Right renal cortex interstitium (tissue), 3 donors: ENCODE results near the gene HYOU1. TPM values are rescaled to one million over a fixed set of nuclear protein-coding genes. Genes with fewer than 3 reads are reported as not detected.

ENCODE experiments used
- polyA plus RNA-seq, 3 donors: library from polyadenylated mRNA; unstranded; fragments of 120-200 nt; gene quantifications; one replicate each; pipeline ENCODE4 v1.2.1, GENCODE V29; 2013; ENCODE audit not compliant: insufficient read length in 3 of 3

Gene HYOU1
- polyA plus RNA-seq, 3 donors = 110 to 129 (median 127) TPM

Other genes starting within 250 kb of the HYOU1 start
- gene CXCR5, start 173.3 kb downstream of the HYOU1 start, polyA plus RNA-seq = not detected
- gene BCL9L, start 131.3 kb downstream of the HYOU1 start, polyA plus RNA-seq = 10 to 100 TPM; 21.3 to 23.4 (median 23.0) TPM
- 10 to 100 TPM in 1 of 3 donors, 1 to 10 TPM in 1, under 1 TPM in 1; 0.22 to 16.8 (median 7.0) TPM for gene UPK2, start 100.9 kb downstream of the HYOU1 start, polyA plus RNA-seq
- not detected for gene FOXR1, start 85.4 kb downstream of the HYOU1 start, polyA plus RNA-seq
- gene CENATAC, start 59.1 kb downstream of the HYOU1 start, polyA plus RNA-seq = 10 to 100 TPM; 16.1 to 17.8 (median 17.1) TPM
- gene RPS25, start 38.9 kb downstream of the HYOU1 start, polyA plus RNA-seq = 1,000 to 10,000 TPM; 1,153 to 1,249 (median 1,180) TPM
- gene TRAPPC4, start 38.4 kb downstream of the HYOU1 start, polyA plus RNA-seq = 100 to 1,000 TPM in 2 of 3 donors, 10 to 100 TPM in 1; 92.9 to 142 (median 100) TPM
- gene SLC37A4, start 26.3 kb downstream of the HYOU1 start, polyA plus RNA-seq = 100 to 1,000 TPM in 1 of 3 donors, 10 to 100 TPM in 2; 81.1 to 115 (median 99.9) TPM
- 10 to 100 TPM; 52.2 to 59.8 (median 54.6) TPM for gene VPS11, start 10.6 kb upstream of the HYOU1 start, polyA plus RNA-seq
- 10 to 100 TPM; 24.5 to 29.5 (median 26.8) TPM for gene HMBS, start 27.7 kb upstream of the HYOU1 start, polyA plus RNA-seq
- gene DPAGT1, start 44.6 kb upstream of the HYOU1 start, polyA plus RNA-seq = 10 to 100 TPM; 55.7 to 62.6 (median 56.9) TPM
- gene C2CD2L, start 50.1 kb upstream of the HYOU1 start, polyA plus RNA-seq = 10 to 100 TPM in 1 of 3 donors, 1 to 10 TPM in 2; 9.3 to 12.0 (median 9.5) TPM
- gene HINFP, start 64.4 kb upstream of the HYOU1 start, polyA plus RNA-seq = 10 to 100 TPM; 24.3 to 30.5 (median 29.3) TPM
- gene ABCG4, start 91.8 kb upstream of the HYOU1 start, polyA plus RNA-seq = under 1 TPM; 0.74 to 0.79 (median 0.74) TPM
- gene NLRX1, start 111.5 kb upstream of the HYOU1 start, polyA plus RNA-seq = 10 to 100 TPM in 2 of 3 donors, 1 to 10 TPM in 1; 9.7 to 11.3 (median 10.3) TPM
- 10 to 100 TPM; 11.7 to 15.4 (median 12.0) TPM for gene NHERF4, start 128.3 kb upstream of the HYOU1 start, polyA plus RNA-seq
- gene CBL, start 149.1 kb upstream of the HYOU1 start, polyA plus RNA-seq = 10 to 100 TPM; 19.5 to 19.8 (median 19.7) TPM